H1 (cell line): ENCODE data around the gene DYNLT2. TPM values are rescaled to one million over a fixed set of nuclear protein-coding genes. Genes with fewer than 3 reads are reported as not detected.

Experiments used
- ASH2L ChIP-seq: fragments of 200-600, 300-600 bp; sonication (generic); IDR thresholded peaks from one replicate; pipeline ENCODE4 v1.7.1; 2017; ENCODE audit warnings: low read length
- CBX8 ChIP-seq: fragments of 300-800, 300-1000 bp; sonication (generic); IDR thresholded peaks from 2 replicates; pipeline ENCODE4 v1.7.1; 2016; ENCODE audit warnings: low read depth, low read length, borderline replicate concordance
- EZH2 ChIP-seq: fragments of 200-600 bp; sonication (generic); IDR thresholded peaks from 2 replicates; pipeline ENCODE4 v1.7.1; 2012; ENCODE audit warnings: low read depth, mild to moderate bottlenecking, moderate library complexity, low read length, inconsistent platforms; ENCODE audit not compliant: severe bottlenecking
- KDM5A ChIP-seq: fragments of 200-600 bp; IDR thresholded peaks from 2 replicates; pipeline ENCODE4 v1.7.1; 2012; ENCODE audit warnings: mild to moderate bottlenecking, low read length, inconsistent platforms, mixed read lengths
- POLR2A ChIP-seq, 2 experiments: IDR thresholded peaks; 1 replicate in 1 of 2; 2 replicates in 1 of 2; pipeline ENCODE4 v1.6.1; 2011; ENCODE audit warnings: low read depth in 2 of 2, low read length in 2 of 2, mild to moderate bottlenecking in 2 of 2; ENCODE audit errors: control extremely low read depth in 1 of 2
- RBBP5 ChIP-seq: IDR thresholded peaks from 2 replicates; pipeline ENCODE4 v1.7.1; 2012; ENCODE audit warnings: low read depth, mild to moderate bottlenecking, inconsistent platforms, low read length, moderate library complexity, borderline replicate concordance
- RXRA ChIP-seq: IDR thresholded peaks from 2 replicates; pipeline ENCODE4 v1.6.1; 2011; ENCODE audit warnings: low read depth, mild to moderate bottlenecking, low read length, moderate library complexity; ENCODE audit not compliant: insufficient read depth
- SIRT6 ChIP-seq: IDR thresholded peaks from one replicate; pipeline ENCODE4 v1.7.1; 2012; ENCODE audit warnings: low read length, inconsistent platforms
- SIX5 ChIP-seq: IDR thresholded peaks from 2 replicates; pipeline ENCODE4 v1.6.1; 2011; ENCODE audit warnings: mild to moderate bottlenecking, low read depth, low read length
- ZNF274 ChIP-seq: IDR thresholded peaks from 2 replicates; pipeline ENCODE4 v1.7.0; 2012; ENCODE audit warnings: low read length, borderline replicate concordance; ENCODE audit errors: extremely low read depth
- polyA plus RNA-seq, 7 experiments: library from polyadenylated mRNA; depleted of rRNA in 3 of 7; stranded (reverse) in 5 of 7; unstranded in 2 of 7; fragments of >200 nt in 5 of 7; fragments of 200-250 nt in 2 of 7; gene quantifications; 1 replicate in 5 of 7; 2 replicates in 1 of 7; 4 replicates in 1 of 7; pipeline versions ENCODE4 v1.2.1 to v1.2.3, GENCODE V29; 2011 to 2013; ENCODE audit warnings: missing spikeins in 2 of 7, mixed read lengths in 2 of 7
- total RNA-seq: library from RNA; stranded (reverse); fragmentation: NEBNext Ultra II Directional; extraction: Animal tissue kit (Norgen Biotek cat#: 25700); gene quantifications from 2 replicates; pipeline ENCODE4 v1.2.1, GENCODE V29; 2021
- TF ChIP-seq, protein P1 (sequence below): fragments of 300-600 bp; sonication (generic); IDR thresholded peaks from 2 replicates; pipeline ENCODE4 v1.7.1; 2012; ENCODE audit warnings: low read length, moderate library complexity, mild to moderate bottlenecking, inconsistent platforms; ENCODE audit not compliant: insufficient replicate concordance

DYNLT2 gene
- total and polyA plus RNA-seq, 2 of the 8 experiments (the other 6 are each of a cell fraction or from before 2014, with no cell fraction given) = 0.48 to 1.8 TPM

DNA sequence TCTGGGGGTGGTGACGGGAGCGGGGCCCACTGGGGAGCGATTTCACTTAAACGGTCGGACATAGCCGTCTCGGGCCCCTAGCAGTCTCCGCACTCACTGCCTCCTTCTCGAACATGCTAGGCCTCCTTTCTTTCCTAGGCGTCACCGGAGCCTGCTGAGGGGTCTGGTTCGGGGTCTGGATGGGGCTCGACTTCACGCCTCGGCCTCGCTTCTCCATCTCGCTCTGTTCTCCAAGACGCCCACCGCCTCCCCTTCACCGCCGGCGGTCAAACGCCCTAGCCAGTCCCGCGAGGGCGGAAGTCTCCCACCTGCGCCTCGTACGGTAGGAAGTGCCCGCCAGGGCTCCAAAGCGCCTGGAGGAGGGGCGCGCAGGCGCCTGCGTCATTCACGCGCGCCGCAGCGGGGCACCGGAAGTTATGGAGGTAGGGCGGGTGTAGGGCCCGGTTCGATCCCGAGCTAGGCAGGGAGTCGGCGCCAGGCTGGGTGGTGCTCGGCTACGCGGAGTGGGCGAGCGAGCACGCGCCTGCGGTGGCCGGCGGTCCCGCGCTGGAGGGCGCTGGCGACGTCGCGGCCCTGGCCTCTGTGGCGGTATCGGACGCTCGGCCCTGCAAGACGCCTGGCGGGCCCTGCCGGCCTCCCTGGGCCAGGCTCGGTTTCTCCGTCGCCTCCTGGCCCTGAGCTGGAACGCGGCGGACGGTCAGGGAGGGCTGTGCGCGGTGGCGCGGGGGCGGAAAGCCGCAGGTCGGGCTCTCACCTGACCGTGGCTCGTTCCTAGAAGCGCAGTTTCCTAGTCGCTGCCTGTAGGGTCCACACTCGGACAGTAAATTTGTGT, at the start of gene DYNLT2, which contains the start of gene ERMARD (continued):
- TF ChIP-seq, protein P1, sequence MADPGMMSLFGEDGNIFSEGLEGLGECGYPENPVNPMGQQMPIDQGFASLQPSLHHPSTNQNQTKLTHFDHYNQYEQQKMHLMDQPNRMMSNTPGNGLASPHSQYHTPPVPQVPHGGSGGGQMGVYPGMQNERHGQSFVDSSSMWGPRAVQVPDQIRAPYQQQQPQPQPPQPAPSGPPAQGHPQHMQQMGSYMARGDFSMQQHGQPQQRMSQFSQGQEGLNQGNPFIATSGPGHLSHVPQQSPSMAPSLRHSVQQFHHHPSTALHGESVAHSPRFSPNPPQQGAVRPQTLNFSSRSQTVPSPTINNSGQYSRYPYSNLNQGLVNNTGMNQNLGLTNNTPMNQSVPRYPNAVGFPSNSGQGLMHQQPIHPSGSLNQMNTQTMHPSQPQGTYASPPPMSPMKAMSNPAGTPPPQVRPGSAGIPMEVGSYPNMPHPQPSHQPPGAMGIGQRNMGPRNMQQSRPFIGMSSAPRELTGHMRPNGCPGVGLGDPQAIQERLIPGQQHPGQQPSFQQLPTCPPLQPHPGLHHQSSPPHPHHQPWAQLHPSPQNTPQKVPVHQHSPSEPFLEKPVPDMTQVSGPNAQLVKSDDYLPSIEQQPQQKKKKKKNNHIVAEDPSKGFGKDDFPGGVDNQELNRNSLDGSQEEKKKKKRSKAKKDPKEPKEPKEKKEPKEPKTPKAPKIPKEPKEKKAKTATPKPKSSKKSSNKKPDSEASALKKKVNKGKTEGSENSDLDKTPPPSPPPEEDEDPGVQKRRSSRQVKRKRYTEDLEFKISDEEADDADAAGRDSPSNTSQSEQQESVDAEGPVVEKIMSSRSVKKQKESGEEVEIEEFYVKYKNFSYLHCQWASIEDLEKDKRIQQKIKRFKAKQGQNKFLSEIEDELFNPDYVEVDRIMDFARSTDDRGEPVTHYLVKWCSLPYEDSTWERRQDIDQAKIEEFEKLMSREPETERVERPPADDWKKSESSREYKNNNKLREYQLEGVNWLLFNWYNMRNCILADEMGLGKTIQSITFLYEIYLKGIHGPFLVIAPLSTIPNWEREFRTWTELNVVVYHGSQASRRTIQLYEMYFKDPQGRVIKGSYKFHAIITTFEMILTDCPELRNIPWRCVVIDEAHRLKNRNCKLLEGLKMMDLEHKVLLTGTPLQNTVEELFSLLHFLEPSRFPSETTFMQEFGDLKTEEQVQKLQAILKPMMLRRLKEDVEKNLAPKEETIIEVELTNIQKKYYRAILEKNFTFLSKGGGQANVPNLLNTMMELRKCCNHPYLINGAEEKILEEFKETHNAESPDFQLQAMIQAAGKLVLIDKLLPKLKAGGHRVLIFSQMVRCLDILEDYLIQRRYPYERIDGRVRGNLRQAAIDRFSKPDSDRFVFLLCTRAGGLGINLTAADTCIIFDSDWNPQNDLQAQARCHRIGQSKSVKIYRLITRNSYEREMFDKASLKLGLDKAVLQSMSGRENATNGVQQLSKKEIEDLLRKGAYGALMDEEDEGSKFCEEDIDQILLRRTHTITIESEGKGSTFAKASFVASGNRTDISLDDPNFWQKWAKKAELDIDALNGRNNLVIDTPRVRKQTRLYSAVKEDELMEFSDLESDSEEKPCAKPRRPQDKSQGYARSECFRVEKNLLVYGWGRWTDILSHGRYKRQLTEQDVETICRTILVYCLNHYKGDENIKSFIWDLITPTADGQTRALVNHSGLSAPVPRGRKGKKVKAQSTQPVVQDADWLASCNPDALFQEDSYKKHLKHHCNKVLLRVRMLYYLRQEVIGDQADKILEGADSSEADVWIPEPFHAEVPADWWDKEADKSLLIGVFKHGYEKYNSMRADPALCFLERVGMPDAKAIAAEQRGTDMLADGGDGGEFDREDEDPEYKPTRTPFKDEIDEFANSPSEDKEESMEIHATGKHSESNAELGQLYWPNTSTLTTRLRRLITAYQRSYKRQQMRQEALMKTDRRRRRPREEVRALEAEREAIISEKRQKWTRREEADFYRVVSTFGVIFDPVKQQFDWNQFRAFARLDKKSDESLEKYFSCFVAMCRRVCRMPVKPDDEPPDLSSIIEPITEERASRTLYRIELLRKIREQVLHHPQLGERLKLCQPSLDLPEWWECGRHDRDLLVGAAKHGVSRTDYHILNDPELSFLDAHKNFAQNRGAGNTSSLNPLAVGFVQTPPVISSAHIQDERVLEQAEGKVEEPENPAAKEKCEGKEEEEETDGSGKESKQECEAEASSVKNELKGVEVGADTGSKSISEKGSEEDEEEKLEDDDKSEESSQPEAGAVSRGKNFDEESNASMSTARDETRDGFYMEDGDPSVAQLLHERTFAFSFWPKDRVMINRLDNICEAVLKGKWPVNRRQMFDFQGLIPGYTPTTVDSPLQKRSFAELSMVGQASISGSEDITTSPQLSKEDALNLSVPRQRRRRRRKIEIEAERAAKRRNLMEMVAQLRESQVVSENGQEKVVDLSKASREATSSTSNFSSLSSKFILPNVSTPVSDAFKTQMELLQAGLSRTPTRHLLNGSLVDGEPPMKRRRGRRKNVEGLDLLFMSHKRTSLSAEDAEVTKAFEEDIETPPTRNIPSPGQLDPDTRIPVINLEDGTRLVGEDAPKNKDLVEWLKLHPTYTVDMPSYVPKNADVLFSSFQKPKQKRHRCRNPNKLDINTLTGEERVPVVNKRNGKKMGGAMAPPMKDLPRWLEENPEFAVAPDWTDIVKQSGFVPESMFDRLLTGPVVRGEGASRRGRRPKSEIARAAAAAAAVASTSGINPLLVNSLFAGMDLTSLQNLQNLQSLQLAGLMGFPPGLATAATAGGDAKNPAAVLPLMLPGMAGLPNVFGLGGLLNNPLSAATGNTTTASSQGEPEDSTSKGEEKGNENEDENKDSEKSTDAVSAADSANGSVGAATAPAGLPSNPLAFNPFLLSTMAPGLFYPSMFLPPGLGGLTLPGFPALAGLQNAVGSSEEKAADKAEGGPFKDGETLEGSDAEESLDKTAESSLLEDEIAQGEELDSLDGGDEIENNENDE = no peak
- TF ChIP-seq KDM5A = peak; percentile 77
- peak; percentile 94 to 96 for TF ChIP-seq POLR2A (IDR thresholded peaks at IDR 0.05; ENCODE audit: control extremely low read depth in 1 of 2, low read depth in 2 of 2, low read length in 2 of 2)
- no peak for TF ChIP-seq SIX5
- no peak for TF ChIP-seq RXRA
- TF ChIP-seq EZH2 = no peak
- no peak for TF ChIP-seq ZNF274
- no peak; the same call in 1 of the 2 replicates for TF ChIP-seq RBBP5
- TF ChIP-seq ASH2L = peak; percentile 89
- no peak for TF ChIP-seq SIRT6
- no peak for TF ChIP-seq CBX8
